GM21717 (cell line): ENCODE measurements around the gene PRKCG.

Experiments
- ATAC-seq: cut with Tn5 transposase; IDR thresholded peaks from one replicate; pipeline ENCODE4 v1.9.1; 2021; ENCODE audit warnings: mild to moderate bottlenecking, moderate library complexity; ENCODE audit not compliant: unreplicated experiment

The PRKCG gene

GRCh38 chr19:53897459-53897858, 15.5 kb downstream of the PRKCG start:
- ATAC-seq = no peak

GRCh38 chr19:53898166-53898565, 16.2 kb downstream of the PRKCG start:
- no peak for ATAC-seq

- ATAC-seq = no peak
These were observed 16.8 kb downstream of the PRKCG start for GRCh38 chr19:53898636-53899341.

GRCh38 chr19:53900191-53900860, 18.3 kb downstream of the PRKCG start:
- no peak for ATAC-seq

- no peak for ATAC-seq
These were observed 21.2 kb downstream of the PRKCG start for GRCh38 chr19:53903055-53903680.

- no peak for ATAC-seq
These were observed 22.9 kb downstream of the PRKCG start for GRCh38 chr19:53904909-53905308.

GRCh38 chr19:53905787-53906186, 23.8 kb downstream of the PRKCG start:
- ATAC-seq = no peak

- no peak for ATAC-seq
These were observed 24.5 kb downstream of the PRKCG start for GRCh38 chr19:53906211-53907192.

- ATAC-seq = no peak
These were observed 25.2 kb downstream of the PRKCG start for GRCh38 chr19:53907193-53907581.

- ATAC-seq = no peak
These were observed 25.7 kb downstream of the PRKCG start for GRCh38 chr19:53907690-53908089.

- ATAC-seq = no peak
These were observed 26.3 kb downstream of the PRKCG start for GRCh38 chr19:53908106-53908934.

- no peak for ATAC-seq
These were observed 27.0 kb downstream of the PRKCG start, which contains the start of gene CACNG7 for GRCh38 chr19:53908935-53909415. Gene CACNG7, plus strand, starts transcription at chr19:53909278. Its CDS starts 3,554 bp downstream, at chr19:53912832.

GRCh38 chr19:53909471-53910169, 27.6 kb downstream of the PRKCG start:
- ATAC-seq = no peak

GRCh38 chr19:53910170-53910518, 28.1 kb downstream of the PRKCG start:
- no peak for ATAC-seq

GRCh38 chr19:53912653-53913052, 30.7 kb downstream of the PRKCG start:
- ATAC-seq = no peak

GRCh38 chr19:53915000-53915399, 33.0 kb downstream of the PRKCG start:
- ATAC-seq = no peak

GRCh38 chr19:53916004-53916403, 34.0 kb downstream of the PRKCG start:
- ATAC-seq = no peak

- ATAC-seq = no peak
These were observed 35.4 kb downstream of the PRKCG start for GRCh38 chr19:53917356-53917755.

- no peak for ATAC-seq
These were observed 45.7 kb downstream of the PRKCG start for GRCh38 chr19:53927739-53928138.
